Sigmoid colon (tissue), 4 donors: ENCODE data around the gene MCOLN2.

Experiments used
- CTCF ChIP-seq, 4 experiments: fragments of 450-650 bp in 3 of 4; fragments of 200-600 bp in 1 of 4; IDR thresholded peaks; one replicate each; pipeline ENCODE4 v1.5.1; 2016 to 2019; ENCODE audit warnings: antibody characterized with exemption in 4 of 4, mild to moderate bottlenecking in 3 of 4, moderate library complexity in 2 of 4
- POLR2AphosphoS5 ChIP-seq, 4 donors: sonication (generic); formaldehyde crosslinking; IDR thresholded peaks; one replicate each; pipeline ENCODE4 v1.6.1; 2017; ENCODE audit warnings: antibody characterized with exemption in 4 of 4

DNA sequence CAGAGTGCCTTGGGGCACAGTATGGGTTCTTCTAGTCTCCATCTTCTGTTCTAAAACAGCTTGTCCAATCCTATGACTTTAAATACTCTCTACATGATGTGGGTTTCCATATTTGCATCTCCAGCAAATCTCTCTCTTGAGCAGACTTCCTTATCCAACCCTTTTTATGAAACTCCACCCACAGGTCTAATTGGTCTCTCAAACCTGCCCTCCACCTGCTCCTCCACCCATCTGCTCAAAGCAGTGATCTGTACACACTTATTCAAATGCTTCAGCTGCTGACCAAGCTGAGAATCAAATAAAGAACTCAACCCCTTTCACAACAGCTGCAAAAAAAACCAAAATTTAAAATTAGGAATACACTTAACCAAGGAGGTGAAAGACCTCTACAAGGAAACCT lies 11.5 kb downstream of the MCOLN2 start:
- no peak for TF ChIP-seq CTCF (IDR thresholded peaks at IDR 0.05)
- no peak for TF ChIP-seq POLR2AphosphoS5 (IDR thresholded peaks at IDR 0.05)
